Middle frontal gyrus (tissue), 1 donor: ENCODE results near the gene C10orf53.
"Not testable (repeated sequence)": the region's sequence is repeated elsewhere in the genome, so short reads cannot be mapped to it uniquely, and the experiment has no call there.

Experiments used
- DNase-seq: peaks from one replicate; pipeline ENCODE4 v3.0.0-alpha.2; 2015; ENCODE audit warnings: low spot score; ENCODE audit errors: extremely low spot score

The C10orf53 gene

DNA sequence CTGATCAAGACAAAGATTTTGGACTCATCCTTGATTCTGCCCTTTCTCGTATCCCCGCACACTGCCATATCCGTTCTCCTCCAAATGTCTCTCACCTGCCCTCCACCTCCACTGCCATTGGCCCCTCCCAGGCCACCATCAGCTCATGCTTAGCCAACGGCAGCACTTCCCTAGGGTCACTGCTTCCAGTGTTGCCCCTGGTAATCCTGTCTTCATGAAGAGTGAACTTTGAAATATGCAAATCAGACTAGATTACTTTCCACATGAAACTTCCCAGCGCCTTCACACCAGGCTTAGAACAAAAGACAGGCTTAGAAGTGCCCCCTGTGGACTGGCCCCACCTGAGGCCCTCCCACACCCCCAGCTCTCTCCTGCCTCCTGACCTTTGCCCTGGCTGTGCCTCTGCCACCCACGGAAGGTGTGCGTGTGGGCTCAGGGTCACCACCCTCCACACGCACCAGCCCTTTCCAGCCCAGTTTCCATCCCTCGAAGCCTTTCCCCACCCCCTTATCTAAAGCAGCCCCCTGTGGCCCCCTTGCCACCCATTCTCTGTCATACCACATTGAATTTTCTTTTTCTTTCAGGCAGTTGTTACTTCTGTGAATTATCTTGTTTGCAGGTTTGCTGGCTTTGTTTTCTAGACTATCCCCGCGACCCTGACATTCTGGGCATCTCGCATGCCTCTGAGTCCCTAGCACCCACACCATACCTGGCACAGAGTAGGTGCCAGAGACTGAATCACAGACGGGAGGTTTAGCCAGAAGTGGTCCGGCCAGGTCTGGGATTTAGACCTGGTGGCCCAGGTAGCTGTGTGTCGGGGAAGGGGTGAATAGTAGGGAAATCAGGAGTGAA is 26.8 kb upstream of the C10orf53 start:
- no peak for DNase-seq

DNA sequence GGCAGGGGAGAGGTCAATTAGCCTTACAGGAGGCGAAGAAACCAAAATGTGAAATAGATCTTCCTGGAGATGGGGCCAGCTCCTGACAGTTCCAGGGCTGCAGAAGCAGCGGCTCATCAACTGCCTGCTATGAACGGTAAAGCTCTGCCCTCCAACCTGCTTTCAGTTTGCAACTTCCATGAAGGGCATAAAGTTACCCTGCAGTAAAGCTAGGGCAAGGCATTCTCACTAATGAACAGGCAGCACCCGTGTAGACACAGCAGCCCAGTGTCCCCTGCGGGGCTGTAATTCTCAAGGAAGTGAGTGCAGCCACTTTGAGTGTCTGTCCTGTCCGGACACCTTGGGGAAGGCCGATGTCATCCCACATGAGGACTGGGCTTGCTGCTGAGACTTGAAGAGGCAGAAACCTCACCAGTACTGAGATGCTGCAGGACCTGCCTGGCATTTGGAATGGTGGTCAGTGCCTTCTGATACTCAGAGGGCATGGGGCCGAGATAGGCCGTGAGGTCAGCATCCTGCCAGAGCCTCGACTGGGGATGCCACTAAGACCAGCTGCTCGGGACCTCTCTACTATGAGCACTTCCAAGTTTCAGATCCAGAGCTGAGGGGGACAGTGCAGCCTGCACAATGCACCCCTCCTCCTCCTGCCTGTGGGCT is 26.1 kb upstream of the C10orf53 start:
- no peak for DNase-seq

DNA sequence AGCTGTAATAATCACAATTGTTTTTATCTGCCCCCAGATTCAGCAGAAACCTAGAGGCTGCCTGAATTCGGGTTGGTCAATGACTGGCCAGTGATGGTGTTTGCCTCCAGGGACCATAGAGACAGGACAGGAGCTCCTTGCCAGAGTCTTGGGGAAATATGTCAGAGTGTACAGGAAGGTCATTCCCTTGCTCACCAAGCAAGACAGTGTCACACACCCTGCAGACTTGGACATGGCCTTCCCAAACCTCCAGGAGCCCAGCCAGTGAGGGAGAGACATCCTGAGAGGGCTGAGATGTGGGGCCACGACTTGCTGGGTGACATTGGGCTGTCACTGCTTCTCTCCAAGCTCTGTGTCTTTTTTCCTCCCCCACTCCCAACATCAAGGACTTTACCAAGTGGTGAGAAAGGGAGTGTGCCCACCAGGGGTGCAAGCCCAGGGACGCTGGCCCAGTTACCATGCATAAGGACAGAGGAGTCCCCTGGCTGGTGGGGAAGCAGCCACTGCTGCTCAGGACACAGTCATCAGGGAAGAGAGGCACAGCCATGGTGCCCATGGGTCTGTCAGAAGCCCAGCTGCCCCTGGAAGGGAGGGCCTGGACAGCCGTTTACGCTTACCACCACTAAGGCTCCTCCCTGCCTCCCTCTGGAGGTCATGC is 25.3 kb upstream of the C10orf53 start:
- no peak for DNase-seq

DNA sequence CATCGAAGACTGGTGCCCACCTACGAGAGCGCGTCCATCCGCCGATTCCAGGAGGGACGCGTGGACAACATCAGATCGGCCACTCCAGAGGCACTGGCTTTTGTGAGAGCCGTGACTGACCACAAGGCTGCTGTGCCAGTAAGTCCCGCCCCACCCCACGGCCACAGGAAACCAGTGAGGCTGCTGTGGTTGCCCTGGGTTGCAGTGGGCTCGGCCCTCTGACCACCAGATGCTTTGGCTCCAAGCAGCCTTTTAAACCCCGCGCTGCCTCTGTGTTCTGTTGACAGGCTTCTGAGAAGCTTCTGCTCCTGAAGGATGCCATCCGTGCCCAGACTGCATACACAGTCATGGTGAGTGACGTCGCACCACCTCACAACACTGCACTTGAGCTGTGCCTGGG is 24.4 kb upstream of the C10orf53 start:
- DNase-seq = no peak

DNA sequence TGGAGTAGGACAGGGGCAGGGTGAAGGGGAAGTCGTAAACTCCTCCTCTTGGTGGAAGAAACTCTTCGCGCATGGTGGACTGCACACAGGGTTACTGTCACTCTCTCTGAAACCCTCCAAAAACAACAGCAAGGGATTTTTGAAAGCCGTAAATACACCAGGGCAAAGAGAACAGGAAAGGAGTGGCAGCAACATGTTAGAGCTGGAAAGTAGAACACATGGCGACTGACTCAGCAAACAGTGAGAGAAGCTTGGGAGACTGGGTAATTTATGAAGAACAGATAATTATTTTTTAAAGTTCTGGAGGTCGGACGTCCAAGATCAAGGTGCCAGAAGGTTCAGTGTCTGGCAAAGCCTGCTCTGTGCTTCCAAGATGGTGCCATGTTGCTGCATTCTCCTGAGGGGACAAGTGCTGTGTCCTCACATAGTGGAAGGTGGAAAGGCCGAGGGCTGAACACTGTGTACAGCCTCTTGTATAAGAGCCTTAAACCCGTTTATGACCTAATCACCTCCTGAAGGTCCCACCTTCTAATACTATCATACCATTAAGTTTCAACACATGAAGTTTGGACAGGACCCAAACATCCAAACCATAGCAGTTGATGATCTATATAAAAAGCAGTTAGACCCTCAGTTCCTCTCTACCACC is 22.5 kb upstream of the C10orf53 start:
- DNase-seq = no peak

DNA sequence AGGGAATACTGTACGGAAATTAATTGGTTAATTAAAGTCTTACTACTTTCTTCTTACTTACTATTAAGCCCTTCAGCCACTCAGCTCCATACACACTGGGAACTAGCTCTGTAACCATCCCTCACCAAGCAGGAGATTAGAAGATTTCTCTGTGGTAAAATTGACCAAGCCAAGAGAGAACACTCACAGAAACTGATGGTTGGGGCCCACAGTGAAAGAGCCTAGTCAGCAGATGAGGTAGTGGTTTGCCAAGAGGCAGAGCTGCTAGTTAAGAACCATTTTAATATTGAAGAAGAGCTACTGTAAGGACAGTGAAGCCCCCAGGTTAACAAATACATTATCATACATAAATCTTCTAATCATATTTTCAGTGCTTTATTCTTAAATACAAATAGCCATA is 21.8 kb upstream of the C10orf53 start:
- DNase-seq = no peak

DNA sequence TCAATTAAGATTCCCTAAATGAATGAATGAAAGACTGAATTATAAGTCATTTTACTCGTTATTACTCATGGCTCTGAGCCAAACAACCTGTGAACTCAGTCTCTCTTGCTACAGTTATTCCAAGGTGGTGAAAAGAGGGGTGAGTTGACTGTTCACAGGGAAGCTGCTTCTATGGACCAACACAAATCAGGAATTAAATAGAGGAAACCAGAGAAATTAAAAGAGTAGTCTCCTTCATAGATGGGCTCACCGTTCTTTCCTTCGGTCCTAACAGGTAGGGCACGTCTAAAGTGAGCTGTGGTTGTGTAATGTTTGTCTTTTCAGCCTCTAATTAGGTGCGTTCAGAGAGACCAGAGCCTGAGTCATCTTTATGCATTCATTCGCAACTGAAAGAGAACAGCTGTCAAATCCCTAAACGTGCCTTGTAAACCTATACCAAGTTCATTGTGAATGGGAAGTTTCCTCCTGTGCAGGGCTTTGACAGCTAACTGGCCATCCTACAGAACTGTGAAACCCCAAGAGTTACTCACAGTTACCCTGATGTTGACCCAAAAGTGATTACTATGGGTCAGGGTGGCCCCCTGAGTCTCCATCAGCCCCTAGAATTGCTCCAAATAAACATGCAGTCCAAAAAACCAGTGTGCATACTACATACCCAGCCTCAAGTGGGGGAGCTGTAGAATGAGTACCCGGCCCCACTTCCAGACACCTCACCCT is 18.2 kb upstream of the C10orf53 start:
- no peak for DNase-seq

DNA sequence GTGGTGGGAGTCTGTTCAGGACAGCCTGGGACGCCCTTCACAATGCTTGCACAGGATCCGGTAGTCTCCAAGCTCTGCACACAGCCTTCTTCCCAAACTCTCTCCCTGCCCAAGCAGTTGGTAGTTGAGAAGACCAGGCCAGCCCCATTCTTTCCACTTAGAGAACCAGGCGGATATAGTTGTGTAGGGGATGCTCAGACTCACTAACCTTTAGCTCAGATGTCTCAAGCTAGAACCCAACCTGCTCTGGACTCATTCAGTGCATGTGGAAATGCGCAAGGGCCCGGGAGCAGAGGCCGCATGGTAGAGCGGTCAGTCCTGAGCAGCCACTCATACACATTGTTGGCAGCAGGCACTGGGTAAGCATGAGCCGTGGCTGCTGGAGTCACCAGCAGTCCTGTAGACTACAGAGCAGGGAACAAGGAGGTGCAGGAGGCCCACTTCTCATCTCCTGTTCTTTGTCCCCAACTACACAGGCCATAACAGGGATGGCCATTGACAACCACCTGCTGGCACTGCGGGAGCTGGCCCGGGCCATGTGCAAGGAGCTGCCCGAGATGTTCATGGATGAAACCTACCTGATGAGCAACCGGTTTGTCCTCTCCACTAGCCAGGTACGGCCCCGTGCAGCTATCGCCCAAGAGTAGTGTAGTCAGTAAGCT is 17.2 kb upstream of the C10orf53 start:
- no peak for DNase-seq

DNA sequence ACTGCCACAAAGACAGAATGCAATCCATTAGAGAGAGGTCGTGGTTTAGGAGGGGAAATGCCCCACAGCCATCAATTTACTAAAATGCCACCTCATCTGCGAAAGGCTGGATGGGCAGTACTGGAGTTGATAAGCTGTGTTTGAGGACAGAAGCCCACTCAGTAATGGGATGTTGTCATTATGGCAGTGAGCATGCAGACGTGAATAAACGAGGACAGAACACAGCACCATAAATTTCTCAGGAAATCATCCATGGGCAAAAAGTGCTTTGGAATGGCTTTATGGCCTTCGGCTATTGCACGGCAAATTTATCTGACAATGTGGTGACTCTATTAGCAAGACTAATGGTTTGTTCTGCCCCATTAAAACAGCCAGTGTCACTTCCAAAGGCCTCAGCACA is 15.9 kb upstream of the C10orf53 start:
- no peak for DNase-seq

DNA sequence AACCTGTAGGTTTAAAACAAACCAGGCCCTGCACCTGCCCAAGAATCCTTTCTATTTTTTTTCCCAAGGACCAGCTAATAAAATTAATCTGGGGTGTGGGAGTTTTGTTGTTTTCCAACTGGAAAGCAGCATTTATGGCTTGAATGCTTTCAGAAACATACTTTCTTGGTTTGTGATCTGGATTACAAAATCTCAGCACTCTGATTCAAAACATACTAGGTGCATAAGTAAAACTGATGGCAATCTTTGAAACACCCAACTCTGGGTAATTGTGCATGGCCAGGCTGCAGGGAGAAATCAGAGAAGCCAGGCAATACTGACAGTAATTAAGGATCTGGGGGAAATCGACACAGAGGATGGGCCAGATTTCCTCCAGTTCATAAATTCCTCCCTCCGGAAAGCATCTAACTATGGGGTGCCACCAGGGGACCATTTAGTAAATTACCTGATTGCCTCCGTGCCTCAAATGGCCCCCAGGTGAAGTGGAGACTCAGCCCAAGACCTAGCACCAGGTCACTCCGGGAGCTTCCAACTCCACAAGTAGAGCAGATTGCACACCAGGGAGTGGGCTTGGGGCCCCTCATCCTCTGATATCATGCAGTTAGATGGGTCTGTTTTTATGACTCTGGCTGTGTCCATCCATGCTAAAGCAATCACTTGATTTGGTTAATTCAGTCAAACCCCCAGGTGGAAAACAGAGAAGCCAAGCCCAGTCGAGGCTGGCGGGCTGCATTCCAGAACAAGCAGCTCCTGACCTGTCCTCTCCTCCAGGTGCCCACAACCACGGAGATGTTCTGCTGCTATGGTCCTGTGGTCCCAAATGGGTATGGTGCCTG is 15.2 kb upstream of the C10orf53 start:
- DNase-seq = no peak

DNA sequence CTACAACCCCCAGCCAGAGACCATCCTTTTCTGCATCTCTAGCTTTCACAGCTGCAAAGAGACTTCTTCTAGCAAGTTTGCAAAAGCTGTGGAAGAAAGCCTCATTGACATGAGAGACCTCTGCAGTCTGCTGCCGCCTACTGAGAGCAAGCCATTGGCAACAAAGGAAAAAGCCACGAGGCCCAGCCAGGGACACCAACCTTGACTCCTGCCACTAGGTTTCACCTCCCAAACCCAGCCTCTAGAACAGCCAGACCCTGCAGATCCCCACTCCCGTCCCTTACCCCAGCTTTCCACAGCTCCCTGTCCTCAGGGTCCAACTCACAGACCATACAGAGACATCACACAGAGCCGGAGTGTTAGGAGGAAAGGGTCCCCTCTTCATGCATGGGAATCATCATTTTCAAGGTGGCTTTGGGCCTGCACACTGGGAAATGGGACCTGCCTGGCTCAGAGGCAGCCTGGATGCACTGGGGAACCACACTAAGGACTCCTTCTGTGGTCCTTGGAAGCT is 14.6 kb upstream of the C10orf53 start:
- DNase-seq = no peak

DNA sequence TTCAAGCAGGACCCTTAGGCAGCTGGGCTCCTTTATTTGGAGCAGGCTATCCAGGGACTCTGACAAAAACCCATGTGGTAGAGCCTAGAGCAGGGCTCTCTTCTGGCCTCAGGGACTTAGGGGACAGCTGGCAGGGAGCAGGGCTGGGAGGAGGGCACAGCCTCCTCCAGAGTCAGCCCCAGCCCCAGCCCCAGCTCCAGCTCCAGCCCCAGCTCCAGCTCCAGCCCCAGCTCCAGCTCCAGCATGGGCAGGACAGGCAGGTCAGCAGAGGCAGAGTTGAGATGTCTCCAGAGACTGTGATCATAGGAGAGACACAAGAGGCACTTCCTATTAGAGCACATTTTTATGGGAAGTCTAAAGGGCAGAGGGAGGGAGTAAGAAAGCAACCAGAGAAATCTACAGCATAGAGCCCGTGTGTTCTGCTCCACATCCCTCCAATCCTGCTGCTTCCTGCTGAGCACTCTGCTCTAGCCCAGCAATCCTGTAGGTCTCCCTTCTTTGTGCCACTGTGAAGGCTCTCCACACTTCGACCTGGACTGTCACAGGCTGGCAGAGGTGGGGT is 13.3 kb upstream of the C10orf53 start:
- DNase-seq = no peak

DNA sequence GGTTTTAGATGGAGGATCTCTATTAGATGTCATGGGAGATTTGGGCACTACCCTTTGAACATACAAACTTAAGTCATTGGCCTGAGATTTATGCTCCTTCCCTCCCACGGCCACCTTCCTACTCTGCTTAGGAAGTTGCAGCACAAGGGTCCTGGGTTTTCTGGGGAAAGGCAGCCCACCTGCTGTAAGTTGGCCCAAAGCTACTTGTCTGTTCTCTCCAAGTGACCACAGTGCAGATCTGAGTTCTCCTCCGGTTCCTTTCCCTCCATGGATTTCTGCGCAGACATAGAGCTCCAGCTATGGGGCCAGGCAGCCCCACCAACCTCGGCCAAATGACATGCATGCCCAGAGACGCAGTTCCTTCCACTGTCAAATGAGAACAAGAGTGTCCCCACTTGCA is 12.8 kb upstream of the C10orf53 start:
- no peak for DNase-seq

DNA sequence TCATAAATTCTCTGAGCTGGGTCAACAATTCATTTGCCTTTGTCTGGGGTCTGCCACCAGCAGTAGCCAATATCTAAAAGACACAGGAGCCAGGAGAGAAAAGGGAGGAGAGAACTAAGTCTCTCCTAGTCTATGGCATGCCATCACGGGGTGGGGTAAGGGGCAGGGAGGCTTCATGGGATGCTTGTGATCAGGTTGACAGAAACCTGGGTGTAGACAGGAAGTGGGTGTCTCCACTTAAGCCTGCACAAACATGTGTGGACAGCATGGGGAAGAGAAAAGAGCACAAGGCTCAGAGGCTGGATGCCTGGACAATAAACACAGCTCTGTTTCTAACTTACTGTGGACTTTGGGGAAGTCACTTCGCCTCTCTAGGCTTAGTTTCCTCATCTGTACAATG is 11.5 kb upstream of the C10orf53 start:
- DNase-seq = no peak

DNA sequence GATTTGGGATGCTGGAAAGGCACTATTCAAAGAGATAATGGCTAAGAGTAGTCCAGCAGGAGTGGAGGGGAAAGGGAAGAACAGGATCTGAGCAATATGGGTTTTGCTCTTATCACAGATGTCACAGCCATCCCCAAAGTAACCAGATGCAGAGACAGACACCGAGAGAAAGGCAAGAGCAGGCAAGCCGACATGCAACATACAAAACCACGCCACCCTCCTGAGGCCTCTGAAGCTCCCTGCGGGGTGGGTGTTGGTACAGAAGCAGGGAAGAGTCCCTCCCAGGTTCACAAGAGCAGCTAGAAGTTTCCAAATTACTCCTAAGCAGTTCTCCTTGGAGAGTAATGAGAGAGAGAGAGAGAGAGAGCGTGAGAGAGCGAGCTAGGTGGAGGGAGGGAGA is 10.8 kb upstream of the C10orf53 start:
- DNase-seq = no peak

DNA sequence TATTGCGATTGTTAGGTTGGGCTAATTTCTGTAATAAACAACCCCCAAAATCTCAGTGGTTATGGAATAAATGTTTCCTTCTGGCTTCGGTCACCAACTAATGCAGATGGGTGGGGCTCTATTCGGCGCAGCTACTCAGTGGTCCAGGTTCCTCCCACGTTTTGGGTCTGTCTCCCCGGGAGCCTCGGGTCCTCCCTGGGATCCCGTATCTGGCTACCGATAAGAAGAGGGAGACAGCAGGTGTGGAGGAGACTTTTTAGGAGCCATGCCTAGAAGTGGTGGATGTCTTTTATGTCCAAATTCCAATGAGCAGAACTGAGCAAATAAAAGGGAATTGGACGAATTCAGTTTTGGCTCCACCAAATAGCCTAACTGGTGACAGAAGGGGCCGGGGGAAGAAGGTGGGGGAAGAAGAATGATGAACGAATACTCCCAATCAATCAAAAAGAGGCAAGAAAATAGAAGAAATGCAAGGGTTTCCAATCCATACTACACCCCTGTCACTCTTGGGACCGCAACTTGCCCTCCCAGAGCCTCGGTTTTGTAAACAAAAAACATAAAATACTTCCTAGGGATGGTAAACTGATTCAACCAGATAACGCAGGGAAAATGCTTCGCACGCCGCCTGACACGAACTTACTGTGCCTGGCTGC is 498 bp upstream of the C10orf53 start:
- DNase-seq = no peak

DNA sequence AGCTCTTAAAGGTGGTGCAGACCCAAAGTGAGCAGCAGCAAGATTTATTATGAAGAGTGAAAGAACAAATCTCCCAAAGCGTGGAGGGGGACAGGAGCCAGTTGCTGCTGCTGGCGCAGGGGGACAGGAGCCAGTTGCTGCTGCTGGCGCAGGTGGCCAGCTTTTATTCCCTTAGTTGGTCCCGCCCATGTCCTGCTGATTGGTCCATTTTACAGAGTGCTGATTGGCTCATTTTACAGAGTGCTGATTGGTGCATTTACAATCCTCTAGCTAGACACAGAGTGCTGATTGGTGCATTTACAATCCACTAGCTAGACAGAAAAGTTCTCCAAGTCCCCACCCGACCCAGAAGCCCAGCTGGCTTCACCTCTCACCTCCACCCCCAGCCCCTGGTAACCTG is 3.0 kb downstream of the C10orf53 start:
- DNase-seq = not testable (repeated sequence)

DNA sequence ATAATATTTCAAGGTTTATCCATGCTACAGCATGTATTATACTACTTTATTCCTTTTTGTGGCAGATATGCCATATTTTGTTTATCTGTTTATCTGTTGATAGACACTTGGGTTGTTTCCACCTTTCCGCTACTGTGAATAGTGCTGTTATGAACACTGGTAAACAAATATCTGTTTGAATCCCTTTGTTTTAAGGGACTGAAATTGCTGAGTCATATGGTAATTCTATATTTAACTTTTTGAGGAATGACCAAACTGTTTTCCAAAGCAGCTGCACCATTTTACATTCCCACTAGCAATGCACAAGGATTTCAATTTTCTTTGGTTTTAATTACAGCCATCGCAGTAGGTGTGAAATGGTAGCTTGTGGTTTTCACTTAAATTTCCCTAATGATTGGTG is 3.4 kb downstream of the C10orf53 start:
- DNase-seq = no peak

DNA sequence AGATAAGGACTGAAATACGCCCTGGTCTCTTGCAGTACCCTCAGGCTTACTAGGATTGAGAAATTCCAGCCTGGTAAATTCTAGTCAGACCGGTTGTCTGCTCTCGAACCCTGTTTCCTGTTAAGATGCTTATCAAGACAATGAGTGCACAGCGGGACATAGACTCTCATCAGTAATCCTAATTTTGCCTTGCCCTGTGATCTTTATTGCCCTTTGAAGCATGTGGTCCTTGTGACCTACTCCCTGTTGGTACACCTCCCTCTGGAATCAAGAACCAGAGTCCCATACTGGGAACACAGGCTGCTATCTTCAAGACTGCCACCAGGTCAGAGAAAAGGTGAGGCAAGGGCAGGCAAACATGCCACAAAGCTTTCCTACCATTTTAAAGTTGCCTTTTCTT is 7.2 kb downstream of the C10orf53 start:
- DNase-seq = no peak
